Activated T-helper 17 cell treated with anti-CD3 and anti-CD28 coated beads, Interleukin-2, amount 50 U/mL, for 72 hours (primary cell): ENCODE results near the gene DIMT1. TPM values are rescaled to one million over a fixed set of nuclear protein-coding genes. Genes with fewer than 3 reads are reported as not detected.

Experiments used
- ATAC-seq: fragments of 150-1000 bp; cut with Tn5 transposase; replicated peaks from 2 replicates; pipeline ENCODE4 v1.10.0; 2021; ENCODE audit warnings: mild to moderate bottlenecking, moderate library complexity
- H3K27ac Mint-ChIP-seq: one replicate; pipeline ENCODE4 v1.8.0; 2022; ENCODE audit warnings: mixed read lengths
- H3K27me3 Mint-ChIP-seq: one replicate; pipeline ENCODE4 v1.8.0; 2022; ENCODE audit warnings: mixed read lengths
- H3K36me3 Mint-ChIP-seq: one replicate; pipeline ENCODE4 v1.8.0; 2022; ENCODE audit warnings: low read depth, mild to moderate bottlenecking, mixed read lengths
- H3K4me1 Mint-ChIP-seq: one replicate; pipeline ENCODE4 v1.8.0; 2022; ENCODE audit warnings: mixed read lengths
- H3K4me3 Mint-ChIP-seq: one replicate; pipeline ENCODE4 v1.8.0; 2022; ENCODE audit warnings: mild to moderate bottlenecking, mixed read lengths
- H3K9me3 Mint-ChIP-seq: one replicate; pipeline ENCODE4 v1.8.0; 2022; ENCODE audit warnings: mixed read lengths
- total RNA-seq, 2 donors: library from RNA; stranded (reverse); gene quantifications; one replicate each; pipeline ENCODE4 v1.2.3, GENCODE V29; 2022

Gene DIMT1
- 10 to 100 TPM; 33.7 to 45.9 TPM for total RNA-seq

DNA sequence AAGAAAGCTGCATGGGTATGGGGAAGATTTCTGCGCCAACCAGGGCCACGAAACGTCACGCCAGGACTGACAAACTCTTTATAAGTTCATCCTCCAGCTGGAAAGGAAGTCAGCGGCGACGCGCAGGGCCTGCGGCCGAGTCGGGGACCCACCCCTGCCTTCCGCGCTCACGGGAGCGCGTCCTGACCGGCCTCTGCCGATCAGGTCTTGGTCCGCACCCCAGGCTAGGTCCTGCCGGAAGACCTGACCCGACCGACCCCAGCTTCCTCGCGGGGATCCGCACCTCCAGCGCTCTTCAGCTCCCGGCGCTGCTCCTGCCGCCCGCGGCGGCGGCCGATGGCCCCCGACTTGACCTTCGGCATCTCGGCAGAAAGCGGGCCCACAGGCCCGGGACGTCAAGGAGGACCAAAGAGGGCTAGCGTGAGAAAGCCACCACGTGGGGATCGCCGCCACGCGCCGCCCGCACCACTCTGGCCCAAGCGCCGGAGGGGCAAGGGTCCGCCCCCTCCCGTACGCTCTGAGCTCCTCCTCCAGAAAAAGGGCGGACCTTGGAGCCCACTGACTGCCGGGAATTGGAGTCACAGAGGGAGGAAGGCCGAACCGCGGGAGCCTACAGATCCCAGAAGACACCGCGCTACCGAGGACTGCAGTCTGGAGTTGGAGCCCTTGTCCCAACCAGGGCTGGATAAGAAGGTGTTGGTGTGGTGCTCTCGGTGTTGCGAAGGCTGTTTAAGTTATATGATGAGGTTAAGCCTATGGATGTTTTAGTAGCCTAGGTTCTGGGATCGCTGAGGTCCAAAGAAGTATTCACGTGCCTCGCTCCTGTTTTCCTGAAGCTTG, at the start of gene DIMT1:
Gene DIMT1 (minus strand): TSS at position 495 of the 840 bp plus-strand sequence. CDS start 133 bp downstream, at position 362.
- H3K27me3 Mint-ChIP-seq, result no peaks in the 10 kb centered on the region
- peak within 1 kb of the TSS; percentile 100 for H3K4me3 Mint-ChIP-seq
- ATAC-seq, result peak; percentile 97
- H3K27ac Mint-ChIP-seq, result peak within 1 kb of the TSS; percentile 97
- H3K36me3 Mint-ChIP-seq, result peaks cover 55% of the 10 kb centered on the region
- H3K9me3 Mint-ChIP-seq, result no peaks in the 10 kb centered on the region
- H3K4me1 Mint-ChIP-seq, result peaks cover 20% of the 10 kb centered on the region

- Mint-ChIP-seq H3K4me1 (no peaks in the 10 kb centered on the region), H3K9me3 (no peaks in the 10 kb centered on the region), H3K27me3 (no peaks in the 10 kb centered on the region), H3K36me3 (peaks cover 70% of the 10 kb centered on the region), H3K4me3 (no peak overlapping the region), H3K27ac (no peak overlapping the region)
- peak; percentile 51 for ATAC-seq
Measured at GRCh38 chr5:62450259-62450658, 46.6 kb upstream of the DIMT1 start.

DNA sequence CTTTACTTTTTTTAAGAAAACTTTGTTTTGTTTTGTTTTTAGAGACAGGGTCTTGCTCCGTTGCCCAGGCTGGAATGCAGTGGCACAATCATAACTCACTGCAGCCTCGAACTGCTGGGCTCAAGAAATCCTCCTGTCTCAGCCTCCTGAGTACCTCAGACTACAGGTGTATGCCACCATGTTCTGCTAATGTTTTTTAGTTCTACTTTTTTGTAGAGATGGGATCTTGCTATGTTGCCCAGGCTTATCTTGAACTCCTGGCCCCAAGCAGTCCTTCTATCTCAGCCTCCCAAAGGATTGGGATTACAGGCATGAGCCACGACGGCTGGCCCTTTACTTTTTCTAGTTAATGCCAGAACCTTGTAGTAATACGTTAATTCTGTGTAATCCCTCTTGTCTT, 44.8 kb upstream of the DIMT1 start:
- Mint-ChIP-seq H3K27ac (no peak overlapping the region), H3K9me3 (no peaks in the 10 kb centered on the region), H3K27me3 (no peaks in the 10 kb centered on the region), H3K4me3 (no peak overlapping the region), H3K4me1 (no peaks in the 10 kb centered on the region), H3K36me3 (peaks cover 64% of the 10 kb centered on the region)
- ATAC-seq, result no peak

GRCh38 chr5:62432621-62433064, 28.9 kb upstream of the DIMT1 start:
- Mint-ChIP-seq H3K36me3 (peaks cover 10% of the 10 kb centered on the region), H3K27ac (no peak overlapping the region), H3K4me1 (peaks cover 7% of the 10 kb centered on the region), H3K9me3 (no peaks in the 10 kb centered on the region), H3K27me3 (no peaks in the 10 kb centered on the region), H3K4me3 (no peak overlapping the region)
- ATAC-seq, result no peak

GRCh38 chr5:62431735-62432620, 28.3 kb upstream of the DIMT1 start:
- Mint-ChIP-seq H3K27ac (no peak overlapping the region), H3K36me3 (peaks cover 7% of the 10 kb centered on the region), H3K4me1 (peaks cover 7% of the 10 kb centered on the region), H3K9me3 (no peaks in the 10 kb centered on the region), H3K4me3 (no peak overlapping the region), H3K27me3 (no peaks in the 10 kb centered on the region)
- no peak for ATAC-seq

- peaks cover 18% of the 10 kb centered on the region for H3K36me3 Mint-ChIP-seq
- peak overlapping the region; percentile 43 for H3K27ac Mint-ChIP-seq
- H3K4me1 Mint-ChIP-seq, result peaks cover 5% of the 10 kb centered on the region
- no peak for ATAC-seq
- H3K4me3 Mint-ChIP-seq, result no peak overlapping the region
- H3K9me3 Mint-ChIP-seq, result no peaks in the 10 kb centered on the region
- no peaks in the 10 kb centered on the region for H3K27me3 Mint-ChIP-seq
Measured at GRCh38 chr5:62424763-62425162, 21.1 kb upstream of the DIMT1 start.

DNA sequence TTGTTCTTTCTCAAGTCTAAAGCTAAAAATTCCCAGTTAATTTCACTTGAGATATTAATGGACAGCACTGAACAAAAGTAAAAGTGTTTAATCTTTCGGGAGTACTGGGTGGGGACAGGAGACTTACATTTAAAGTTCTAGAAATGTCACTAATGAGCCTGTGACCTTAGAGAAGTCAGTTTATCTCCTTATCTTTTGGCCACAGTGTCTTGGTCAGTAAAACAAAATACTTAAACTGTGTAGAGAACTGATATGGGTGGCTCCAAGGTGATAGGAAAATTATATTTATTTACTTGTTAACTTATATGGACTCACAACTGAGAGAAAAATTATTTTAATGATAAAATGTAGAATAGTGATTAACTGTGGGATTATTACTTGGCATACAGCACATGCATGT, 17.7 kb upstream of the DIMT1 start:
- Mint-ChIP-seq H3K36me3 (peaks cover 37% of the 10 kb centered on the region), H3K27ac (no peak overlapping the region), H3K27me3 (no peaks in the 10 kb centered on the region), H3K4me1 (peaks cover 5% of the 10 kb centered on the region), H3K9me3 (no peaks in the 10 kb centered on the region), H3K4me3 (no peak overlapping the region)
- ATAC-seq, result no peak

- no peaks in the 10 kb centered on the region for H3K9me3 Mint-ChIP-seq
- no peak overlapping the region for H3K27ac Mint-ChIP-seq
- H3K4me1 Mint-ChIP-seq, result peaks cover 5% of the 10 kb centered on the region
- peaks cover 34% of the 10 kb centered on the region for H3K36me3 Mint-ChIP-seq
- no peak for ATAC-seq
- H3K27me3 Mint-ChIP-seq, result no peaks in the 10 kb centered on the region
- H3K4me3 Mint-ChIP-seq, result no peak overlapping the region
Measured at GRCh38 chr5:62419609-62420008, 15.9 kb upstream of the DIMT1 start.

- Mint-ChIP-seq H3K4me1 (peaks cover 8% of the 10 kb centered on the region), H3K4me3 (no peak overlapping the region), H3K27me3 (no peaks in the 10 kb centered on the region), H3K27ac (no peak overlapping the region), H3K36me3 (peaks cover 34% of the 10 kb centered on the region), H3K9me3 (no peaks in the 10 kb centered on the region)
- no peak for ATAC-seq
Measured at GRCh38 chr5:62418462-62419076, 14.9 kb upstream of the DIMT1 start.

GRCh38 chr5:62413711-62414110, 10.0 kb upstream of the DIMT1 start:
- no peaks in the 10 kb centered on the region for H3K9me3 Mint-ChIP-seq
- ATAC-seq, result no peak
- H3K4me1 Mint-ChIP-seq, result peaks cover 10% of the 10 kb centered on the region
- peak overlapping the region; percentile 96 for H3K27ac Mint-ChIP-seq
- H3K4me3 Mint-ChIP-seq, result peak overlapping the region; percentile 83
- H3K27me3 Mint-ChIP-seq, result no peaks in the 10 kb centered on the region
- H3K36me3 Mint-ChIP-seq, result peaks cover 31% of the 10 kb centered on the region

DNA sequence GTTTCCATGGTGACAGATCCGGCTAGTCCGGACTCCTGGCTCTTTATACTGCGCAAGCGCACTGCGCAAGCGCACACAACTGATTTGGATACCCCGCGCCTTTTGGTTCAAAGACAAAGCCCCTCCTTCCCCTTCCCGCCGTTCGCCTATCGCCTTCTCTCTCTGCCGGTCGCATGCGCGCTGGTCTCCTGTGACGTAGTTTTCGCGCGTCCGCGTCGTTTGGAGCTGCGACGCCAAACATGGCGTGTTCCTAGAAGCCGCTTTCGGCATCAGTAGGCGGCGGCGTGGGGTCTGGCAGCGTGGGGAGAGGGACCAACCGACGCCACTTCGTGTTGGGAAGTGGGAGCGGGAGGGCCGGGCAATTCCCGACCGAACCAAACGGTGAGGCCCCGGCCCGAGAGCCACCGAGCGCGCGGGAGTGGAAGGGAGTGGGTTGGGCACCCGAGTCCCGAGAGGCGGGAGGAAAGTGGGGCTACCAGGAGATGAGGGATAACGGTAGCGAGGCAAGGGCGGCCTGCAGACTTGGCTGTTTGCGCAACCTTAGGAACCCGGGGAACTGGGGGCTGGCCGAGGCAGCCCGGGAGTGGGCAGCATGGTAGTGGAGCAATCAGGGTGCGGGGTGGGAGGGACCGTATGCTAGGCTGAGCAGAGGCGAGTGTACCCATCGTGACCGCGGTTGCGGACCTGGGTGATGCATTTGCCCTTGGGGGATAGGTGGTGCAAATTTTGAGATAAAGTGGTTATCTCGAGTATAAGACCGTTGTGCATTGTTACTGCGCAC, 9.0 kb upstream of the DIMT1 start, which contains the start of gene IPO11:
Gene IPO11 (plus strand): TSS at position 215 of the 781 bp plus-strand sequence. CDS start 24,517 bp downstream, outside the sequence.
- Mint-ChIP-seq H3K27me3 (no peaks in the 10 kb centered on the region), H3K36me3 (peaks cover 21% of the 10 kb centered on the region), H3K27ac (peak within 1 kb of the TSS; percentile 96), H3K9me3 (no peaks in the 10 kb centered on the region), H3K4me1 (peaks cover 10% of the 10 kb centered on the region), H3K4me3 (peak within 1 kb of the TSS; percentile 83)
- peak; percentile 96 for ATAC-seq

- H3K27ac Mint-ChIP-seq, result peak overlapping the region; percentile 50
- H3K27me3 Mint-ChIP-seq, result no peaks in the 10 kb centered on the region
- no peaks in the 10 kb centered on the region for H3K9me3 Mint-ChIP-seq
- peak; percentile 75 for ATAC-seq
- peaks cover 100% of the 10 kb centered on the region for H3K36me3 Mint-ChIP-seq
- H3K4me1 Mint-ChIP-seq, result peaks cover 9% of the 10 kb centered on the region
- H3K4me3 Mint-ChIP-seq, result peak overlapping the region; percentile 25
Measured at GRCh38 chr5:62395210-62395950, 8.3 kb downstream of the DIMT1 start.

GRCh38 chr5:62386824-62387223, 16.9 kb downstream of the DIMT1 start:
- Mint-ChIP-seq H3K27me3 (no peaks in the 10 kb centered on the region), H3K36me3 (peaks cover 99% of the 10 kb centered on the region), H3K27ac (peak overlapping the region; percentile 63), H3K9me3 (no peaks in the 10 kb centered on the region), H3K4me1 (no peaks in the 10 kb centered on the region), H3K4me3 (no peak overlapping the region)
- ATAC-seq, result no peak
